Suprapubic skin (tissue), 4 donors: ENCODE data around the gene RASAL1. TPM values are rescaled to one million over a fixed set of nuclear protein-coding genes. Genes with fewer than 3 reads are reported as not detected.

Source experiments
- DNase-seq, 2 donors: peaks; one replicate each; pipeline ENCODE4 v3.0.0-alpha.2; 2019; ENCODE audit warnings: low spot score in 2 of 2
- H3K27ac ChIP-seq: fragments of 200-600 bp; sonication (generic); one replicate; pipeline ENCODE4 v1.5.1; 2019
- H3K27me3 ChIP-seq: fragments of 200-600 bp; sonication (generic); one replicate; pipeline ENCODE4 v1.5.1; 2019
- H3K36me3 ChIP-seq: fragments of 200-600 bp; sonication (generic); one replicate; pipeline ENCODE4 v1.5.1; 2019
- H3K4me1 ChIP-seq: fragments of 200-600 bp; sonication (generic); one replicate; pipeline ENCODE4 v1.5.1; 2019
- H3K4me3 ChIP-seq: fragments of 200-600 bp; sonication (generic); one replicate; pipeline ENCODE4 v1.5.1; 2019; ENCODE audit warnings: mild to moderate bottlenecking
- H3K9me3 ChIP-seq: fragments of 200-600 bp; sonication (generic); one replicate; pipeline ENCODE4 v1.5.1; 2019
- CTCF ChIP-seq, 2 donors: fragments of 200-600 bp in 1 of 2; fragments of 450-650 bp in 1 of 2; sonication (generic) in 1 of 2; IDR thresholded peaks; one replicate each; pipeline ENCODE4 v1.5.1; 2016 to 2019; ENCODE audit warnings: antibody characterized with exemption in 2 of 2, mild to moderate bottlenecking in 1 of 2, moderate library complexity in 1 of 2
- EP300 ChIP-seq: sonication (generic); formaldehyde crosslinking; IDR thresholded peaks from one replicate; pipeline ENCODE4 v1.6.1; 2017; ENCODE audit warnings: antibody characterized with exemption
- POLR2A ChIP-seq, 2 donors: fragments of 450-650 bp; IDR thresholded peaks; one replicate each; pipeline ENCODE4 v1.6.1; 2017; ENCODE audit warnings: antibody characterized with exemption in 2 of 2, mild to moderate bottlenecking in 2 of 2, moderate library complexity in 2 of 2
- POLR2AphosphoS5 ChIP-seq, 3 donors: sonication (generic); formaldehyde crosslinking; IDR thresholded peaks; one replicate each; pipeline ENCODE4 v1.6.1; 2017; ENCODE audit warnings: antibody characterized with exemption in 3 of 3
- WGBS: methylation state at CpG from one replicate; pipeline ENCODE4 v1.1.5; 2018; 5-methylcytosine and 5-hydroxymethylcytosine counted together
- total RNA-seq, 4 donors: library from RNA; depleted of rRNA; stranded (reverse); fragments of >200 nt; gene quantifications; one replicate each; pipeline ENCODE4 v1.1.0, GENCODE V29; 2016

Gene RASAL1
- total RNA-seq, 4 donors from 2014 or later = 19.8 to 39.0 (median 32.5) TPM

- Histone ChIP-seq H3K27ac (no peak overlapping the region), H3K36me3 (peaks cover 27% of the 10 kb centered on the region), H3K27me3 (peaks cover 33% of the 10 kb centered on the region), H3K9me3 (no peaks in the 10 kb centered on the region), H3K4me3 (no peak overlapping the region), H3K4me1 (peaks cover 23% of the 10 kb centered on the region)
- 69% methylated on average over 12 of the region's 12 CpGs for WGBS
- DNase-seq = no peak
- TF ChIP-seq EP300 (no peak), CTCF (IDR thresholded peaks at IDR 0.05) (no peak), POLR2AphosphoS5 (IDR thresholded peaks at IDR 0.05) (no peak), POLR2A (IDR thresholded peaks at IDR 0.05) (no peak)
Observed at GRCh38 chr12:113155060-113155459, 19.5 kb upstream of the RASAL1 start.

GRCh38 chr12:113154351-113154973 lies 18.9 kb upstream of the RASAL1 start:
- no peak for DNase-seq
- peaks cover 33% of the 10 kb centered on the region for H3K27me3 ChIP-seq

GRCh38 chr12:113152835-113153814 lies 17.6 kb upstream of the RASAL1 start:
- DNase-seq = peak in 1 of 2 donors; percentile 66
- Histone ChIP-seq H3K36me3 (peaks cover 8% of the 10 kb centered on the region), H3K27ac (peak overlapping the region; percentile 21), H3K4me1 (peaks cover 33% of the 10 kb centered on the region), H3K27me3 (peaks cover 33% of the 10 kb centered on the region), H3K4me3 (peak overlapping the region; percentile 42), H3K9me3 (no peaks in the 10 kb centered on the region)
- TF ChIP-seq EP300 (no peak), CTCF (IDR thresholded peaks at IDR 0.05) (peak in 1 of 2 donors; percentile 34), POLR2AphosphoS5 (IDR thresholded peaks at IDR 0.05) (no peak), POLR2A (IDR thresholded peaks at IDR 0.05) (no peak)
- WGBS = 7% methylated on average over 63 of the region's 70 CpGs

More at GRCh38 chr12:113154351-113154973, 18.9 kb upstream of the RASAL1 start:
- Histone ChIP-seq H3K36me3 (peaks cover 21% of the 10 kb centered on the region), H3K27ac (no peak overlapping the region), H3K4me1 (peaks cover 29% of the 10 kb centered on the region), H3K9me3 (no peaks in the 10 kb centered on the region), H3K4me3 (peak overlapping the region; percentile 22)
- TF ChIP-seq EP300 (no peak), CTCF (IDR thresholded peaks at IDR 0.05) (no peak), POLR2AphosphoS5 (IDR thresholded peaks at IDR 0.05) (no peak), POLR2A (IDR thresholded peaks at IDR 0.05) (no peak)
- 6% methylated on average over 13 of the region's 51 CpGs for WGBS

GRCh38 chr12:113152196-113152834 lies 16.8 kb upstream of the RASAL1 start:
- TF ChIP-seq CTCF (IDR thresholded peaks at IDR 0.05) (no peak), EP300 (no peak), POLR2A (IDR thresholded peaks at IDR 0.05) (no peak)
- Histone ChIP-seq H3K27me3 (peaks cover 33% of the 10 kb centered on the region), H3K36me3 (no peaks in the 10 kb centered on the region), H3K4me3 (peak overlapping the region; percentile 42), H3K27ac (peak overlapping the region; percentile 10), H3K9me3 (no peaks in the 10 kb centered on the region), H3K4me1 (peaks cover 33% of the 10 kb centered on the region)
- DNase-seq = no peak
- 20% methylated on average over 9 of the region's 9 CpGs for WGBS
